ENCODE measurements around the gene TFIP11. TPM values are rescaled to one million over a fixed set of nuclear protein-coding genes. Genes with fewer than 3 reads are reported as not detected.

Gene TFIP11
- total and polyA plus RNA-seq, 2 of the 8 experiments (the other 6 are each of a cell fraction or from before 2014, with no cell fraction given) = 18.1 to 28.3 TPM

- no peaks in the 10 kb centered on the region for H3K79me2 ChIP-seq (ENCODE audit: control insufficient read depth in 1 of 2, insufficient read depth in 2 of 2, low read length in 2 of 2)
- no peaks in the 10 kb centered on the region for H3K4me1 ChIP-seq (replicated peaks in 1 of 4; ENCODE audit: control insufficient read depth in 3 of 4, insufficient read depth in 4 of 4, low read length in 3 of 4)
- H3K79me1 ChIP-seq (ENCODE audit: low read depth, low read length) = no peaks in the 10 kb centered on the region
- H4K8ac ChIP-seq (ENCODE audit: extremely low read depth, insufficient read depth, low read length) = no peak overlapping the region
- no peak overlapping the region for H4K5ac ChIP-seq (ENCODE audit: insufficient read length, low read depth, low read length)
- no peak overlapping the region for H4K91ac ChIP-seq (replicated peaks; ENCODE audit: insufficient read length, low read length)
- ChIA-PET CTCF (ENCODE audit: partially characterized antibody) (interaction anchor here (1.0 to 1.5 kb wide), 3 partner anchors 8 to 141 kb away, joined by 3 to 4 read pairs (median 3); no protein-coding TSS in a partner anchor), POLR2A (ENCODE audit: partially characterized antibody) (interaction anchor here (1.2 to 1.6 kb wide), 2 partner anchors 12 to 18 kb away, joined by 3 read pairs; no protein-coding TSS in a partner anchor)
- H3K4me2 ChIP-seq (ENCODE audit: insufficient read depth in 1 of 2, low read depth in 2 of 2, low read length in 2 of 2) = no peak overlapping the region
- no peak overlapping the region for H2BK120ac ChIP-seq (replicated peaks; ENCODE audit: low read depth, low read length)
- peaks cover 0 to 5% of the 10 kb centered on the region in 2 experiments for H4K20me1 ChIP-seq (replicated peaks in 1 of 2; ENCODE audit: control insufficient read depth in 1 of 2, insufficient read depth in 2 of 2, low read length in 2 of 2)
- H2BK5ac ChIP-seq (ENCODE audit: low read depth, low read length) = no peak overlapping the region
- 91% methylated on average over 13 of the region's 15 CpGs; no CpG with 5 or more reads in 1 of the 2 experiments for WGBS, 2 experiments (ENCODE audit: extremely low coverage in 1 of 2, insufficient coverage in 1 of 2, insufficient read length in 1 of 2, insufficient replicate concordance in 2 of 2, low coverage in 1 of 2, low lambda C conversion rate in 2 of 2, missing lambda C conversion rate in 1 of 2)
- H2AK5ac ChIP-seq (ENCODE audit: low read depth, low read length) = no peak overlapping the region
- H3K27ac ChIP-seq (ENCODE audit: low read depth, low read length) = no peak overlapping the region
- H2BK12ac ChIP-seq (ENCODE audit: low read depth, low read length) = no peak overlapping the region
- H2BK20ac ChIP-seq (ENCODE audit: low read length) = no peak overlapping the region
- FAIRE-seq = no peak
- no peak overlapping the region for H3K4me3 ChIP-seq (ENCODE audit: extremely low read depth in 1 of 4, insufficient read depth in 2 of 4, low read depth in 3 of 4, low read length in 4 of 4)
- no peak overlapping the region for H3K56ac ChIP-seq (replicated peaks; ENCODE audit: insufficient read length, low read depth, low read length)
- H3K9me3 ChIP-seq (ENCODE audit: insufficient read depth in 2 of 2, low read depth in 1 of 2, low read length in 1 of 2) = no peaks in the 10 kb centered on the region
- H3K14ac ChIP-seq (ENCODE audit: insufficient read length) = no peak overlapping the region
- H3K18ac ChIP-seq (ENCODE audit: extremely low read depth, low read length) = no peak overlapping the region
- H2BK15ac ChIP-seq (ENCODE audit: low read length) = no peak overlapping the region
- peaks cover 6 to 65% (median 43%) of the 10 kb centered on the region in 4 experiments; a peak in 6 of 8 replicates for H3K36me3 ChIP-seq (ENCODE audit: control insufficient read depth in 2 of 4, insufficient read depth in 4 of 4, low read length in 3 of 4)
- DNase-seq (ENCODE audit: low read depth in 1 of 2, low spot score in 2 of 2) = no peak
- no peak overlapping the region for H3K4ac ChIP-seq (replicated peaks; ENCODE audit: insufficient read length, low read depth, low read length)
- H2AFZ ChIP-seq (ENCODE audit: low read length) = no peak overlapping the region
- H3K23ac ChIP-seq (ENCODE audit: insufficient read length) = no peak overlapping the region
- H3K27me3 ChIP-seq (replicated peaks in 1 of 4; ENCODE audit: control insufficient read depth in 3 of 4, extremely low read depth in 1 of 4, insufficient read depth in 3 of 4, low read length in 3 of 4) = no peaks in the 10 kb centered on the region; a peak in 1 of 7 replicates
- no peaks in the 10 kb centered on the region for H3K23me2 ChIP-seq (ENCODE audit: low read depth, low read length)
- no peak overlapping the region for H3K9ac ChIP-seq (replicated peaks in 1 of 4; ENCODE audit: extremely low read depth in 1 of 4, low read depth in 3 of 4, low read length in 3 of 4)
- TF ChIP-seq BRCA1 (IDR thresholded peaks at IDR 0.05; ENCODE audit: low read depth, low read length) = no peak
- no peak for TF ChIP-seq RFX5 (IDR thresholded peaks at IDR 0.05; ENCODE audit: borderline replicate concordance, low read depth, low read length)
- TF ChIP-seq ATF2 (IDR thresholded peaks at IDR 0.05; ENCODE audit: low read length) = no peak
- TF ChIP-seq HDAC2 (IDR thresholded peaks at IDR 0.05; ENCODE audit: borderline replicate concordance in 1 of 2, low read depth in 2 of 2, low read length in 2 of 2) = no peak
- TF ChIP-seq RXRA (IDR thresholded peaks at IDR 0.05; ENCODE audit: insufficient read depth, low read depth, low read length) = no peak
- no peak for TF ChIP-seq ZNF274 (IDR thresholded peaks at IDR 0.05; ENCODE audit: borderline replicate concordance, extremely low read depth, low read length)
- no peak for TF ChIP-seq CEBPB (IDR thresholded peaks at IDR 0.05; ENCODE audit: low read depth, low read length)
- no peak for TF ChIP-seq KDM4A (IDR thresholded peaks at IDR 0.05; ENCODE audit: low read depth, low read length, severe bottlenecking)
- TF ChIP-seq RNF2 (IDR thresholded peaks at IDR 0.05; ENCODE audit: borderline replicate concordance, low read depth, low read length, missing control alignments, poor library complexity, severe bottlenecking) = no peak
Measured at GRCh38 chr22:26527574-26528465, 15.5 kb upstream of the TFIP11 start.
